CD4-positive, alpha-beta T cell treated with Interleukin-17A for 4 hours (primary cell): ENCODE data around the gene SEMA5A.

Experiments
- DNase-seq: peaks from one replicate; pipeline ENCODE4 v3.0.0-alpha.2; 2020; ENCODE audit warnings: mixed read lengths

SEMA5A gene

DNA sequence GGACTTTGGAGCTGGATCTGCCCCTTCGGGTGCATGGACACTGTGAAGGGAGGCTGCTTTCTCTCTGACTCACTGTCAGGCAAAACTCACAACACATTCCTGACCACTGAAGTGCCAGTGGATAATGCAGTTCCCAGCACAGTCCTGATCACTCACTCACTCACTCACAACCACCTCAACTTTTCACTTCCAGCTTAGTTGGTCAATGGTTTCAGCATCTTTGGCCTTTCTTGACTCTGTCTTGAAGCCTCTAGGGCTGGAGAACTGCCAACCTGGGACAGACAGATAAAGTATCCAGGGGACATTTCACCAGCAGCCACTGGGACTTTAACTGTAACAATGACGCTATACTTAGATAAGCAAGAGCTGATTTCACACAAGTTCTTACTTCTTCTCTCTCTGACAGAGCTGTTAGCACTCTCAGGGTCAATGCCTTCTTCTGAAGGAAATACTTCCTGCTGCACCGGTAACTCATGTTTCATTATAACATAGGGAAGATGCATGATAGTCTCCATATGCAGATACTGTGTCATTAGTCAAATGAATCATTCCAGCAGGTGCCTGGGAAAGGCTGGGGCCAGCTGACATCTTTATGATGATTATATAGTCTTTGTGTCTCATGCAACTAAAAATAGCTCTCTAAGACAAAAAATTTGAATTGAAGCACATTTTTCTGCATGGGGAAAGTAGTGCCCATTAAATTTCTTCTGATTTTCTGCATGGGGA is 499.0 kb downstream of the SEMA5A start:
- no peak for DNase-seq

DNA sequence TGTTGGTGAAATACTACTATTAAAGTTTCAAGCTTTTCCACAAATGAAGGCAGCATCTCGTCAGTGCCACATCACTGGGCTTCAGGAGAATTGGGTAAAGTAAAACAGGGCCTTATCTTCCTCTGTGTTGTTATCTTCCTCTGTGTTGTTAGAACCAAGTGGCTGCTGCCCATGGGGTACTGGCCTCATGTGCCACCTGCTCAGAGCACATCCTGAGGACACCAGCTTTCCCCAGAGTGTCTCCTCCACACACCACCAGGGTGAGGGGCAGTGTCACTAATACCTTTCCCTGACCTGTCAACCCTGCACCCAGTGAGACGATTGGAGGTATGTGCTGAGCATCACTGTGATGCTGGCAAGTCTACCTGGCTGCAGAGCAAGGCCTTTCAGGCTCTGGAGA is 499.9 kb downstream of the SEMA5A start:
- no peak for DNase-seq

DNA sequence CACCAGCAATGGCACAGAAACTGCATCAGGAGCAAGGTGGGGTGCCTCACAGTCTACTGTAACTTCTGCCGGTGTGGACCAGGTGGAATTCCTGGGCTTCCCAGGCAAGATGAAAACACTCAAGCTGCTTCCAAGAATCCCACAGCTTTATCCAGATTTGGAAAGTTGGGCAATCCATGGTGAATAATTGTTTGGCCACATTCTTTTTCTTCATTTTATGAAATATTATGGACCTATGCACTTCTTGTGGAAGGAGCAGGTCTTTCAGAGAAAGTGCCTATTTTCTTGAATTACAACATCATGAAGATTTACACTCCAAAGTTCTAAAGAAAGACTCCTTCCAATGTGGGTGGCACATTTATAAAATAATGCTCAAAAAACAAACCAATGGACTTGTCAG is 503.6 kb downstream of the SEMA5A start:
- no peak for DNase-seq

DNA sequence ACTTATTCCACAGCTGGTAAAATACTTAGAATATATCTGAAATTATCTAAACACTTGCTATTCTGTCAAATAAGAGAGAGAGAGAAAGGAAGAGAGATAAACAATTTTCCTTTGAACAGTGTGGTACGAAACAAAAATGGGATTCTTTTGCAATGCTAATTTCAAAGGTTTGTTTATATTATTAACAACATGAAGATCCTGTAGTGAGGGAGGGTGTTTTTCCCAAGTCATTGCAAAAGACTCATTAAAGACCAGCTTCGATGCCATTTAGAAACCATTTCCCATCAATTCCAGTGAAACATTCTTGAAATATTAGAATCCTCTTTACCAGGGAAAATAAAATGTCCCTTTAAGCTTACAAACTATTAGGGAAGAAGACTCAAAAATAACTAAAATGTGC is 505.4 kb downstream of the SEMA5A start:
- no peak for DNase-seq

DNA sequence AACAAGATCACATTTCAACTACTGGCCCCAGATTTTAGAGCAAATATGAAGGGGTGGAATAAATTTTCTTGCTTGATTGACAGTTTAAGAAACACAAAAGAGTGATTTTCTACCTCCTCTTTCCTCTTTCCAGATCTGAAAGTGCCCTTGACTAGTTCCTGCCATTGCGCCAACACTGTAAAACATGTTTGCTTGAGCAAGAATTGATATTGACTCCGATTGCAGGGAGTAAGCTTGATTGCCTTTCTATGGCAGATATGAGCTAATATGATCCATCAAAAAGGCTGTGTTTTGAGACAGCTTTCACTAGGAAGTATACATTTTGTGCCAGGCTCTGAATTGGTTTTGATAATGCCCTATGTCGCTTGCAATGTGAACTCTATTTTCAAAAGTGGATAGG is 508.8 kb downstream of the SEMA5A start:
- no peak for DNase-seq

DNA sequence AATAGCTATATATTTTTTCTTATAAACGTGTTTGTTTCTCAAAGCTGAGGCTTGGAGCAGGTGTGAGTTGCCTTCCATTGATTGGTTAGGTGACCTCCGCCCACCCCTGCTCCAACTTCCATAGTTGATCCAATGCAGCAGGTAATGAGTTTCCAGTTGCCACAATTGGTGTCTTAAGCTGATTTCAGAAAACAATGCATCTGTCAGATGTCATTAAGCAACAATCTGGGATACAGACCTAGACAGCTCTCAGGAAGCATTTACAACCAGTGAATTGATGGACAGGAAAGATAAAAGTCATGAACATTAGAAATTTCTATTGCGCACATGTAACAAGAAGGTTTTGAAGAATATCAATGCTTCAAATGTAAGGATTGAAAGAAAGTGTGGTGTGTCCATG is 510.5 kb downstream of the SEMA5A start:
- no peak for DNase-seq

DNA sequence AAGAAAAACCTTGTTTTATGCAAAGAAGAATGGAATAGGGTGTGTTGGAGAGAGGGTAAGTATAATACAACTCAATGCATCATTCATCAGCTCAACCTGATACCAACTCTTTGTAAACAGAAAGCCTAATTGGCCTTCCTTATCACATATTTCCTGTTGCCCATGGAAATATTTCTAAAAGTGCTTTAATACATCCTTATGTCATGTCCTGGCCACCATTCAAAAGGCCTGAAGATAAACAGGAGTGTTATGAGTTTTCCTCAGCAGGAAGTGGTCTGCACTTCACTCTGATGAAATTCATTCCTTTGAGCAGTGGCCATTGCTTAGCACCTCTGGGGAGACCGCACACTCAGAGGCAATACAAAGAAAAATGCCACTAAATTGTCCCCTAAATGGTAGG is 511.2 kb downstream of the SEMA5A start:
- no peak for DNase-seq

DNA sequence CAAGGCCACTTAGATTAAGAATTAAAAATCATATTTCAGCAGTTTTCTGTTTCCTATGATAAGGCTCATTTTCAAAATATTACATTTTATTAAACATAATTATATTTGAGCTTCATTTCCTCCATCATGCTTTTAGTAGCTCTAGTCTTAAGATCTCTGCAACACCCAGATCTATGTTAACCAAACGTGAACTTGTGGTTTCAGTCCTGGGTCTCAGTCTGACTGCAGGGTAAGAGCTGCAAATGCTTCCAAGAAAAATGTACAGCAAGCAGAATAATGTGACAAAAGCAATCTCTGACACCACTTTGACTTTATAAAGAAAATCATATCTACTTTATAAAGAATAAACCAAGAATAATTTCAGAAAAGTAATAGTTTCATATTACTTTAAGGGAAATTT is 512.4 kb downstream of the SEMA5A start:
- DNase-seq, result no peak

DNA sequence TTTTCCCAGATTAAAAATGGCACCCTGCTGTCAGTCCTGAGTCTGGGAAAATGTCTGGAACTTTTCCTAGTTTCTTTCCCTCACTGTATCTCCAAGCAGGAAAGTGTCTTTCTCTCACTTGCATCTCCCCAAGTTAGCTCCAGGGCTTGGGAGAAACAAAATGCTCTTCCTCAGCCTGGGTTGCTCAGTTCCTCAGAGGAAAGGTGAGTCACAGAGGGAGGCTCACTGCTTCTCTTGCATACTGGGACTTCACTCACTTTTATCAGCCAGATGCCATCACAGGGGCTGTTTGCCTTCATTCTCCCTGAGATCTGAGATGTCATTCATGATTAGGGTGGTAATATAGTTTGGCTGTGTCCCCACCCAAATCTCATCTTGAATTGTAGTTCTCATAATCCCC is 519.9 kb downstream of the SEMA5A start:
- DNase-seq, result no peak

DNA sequence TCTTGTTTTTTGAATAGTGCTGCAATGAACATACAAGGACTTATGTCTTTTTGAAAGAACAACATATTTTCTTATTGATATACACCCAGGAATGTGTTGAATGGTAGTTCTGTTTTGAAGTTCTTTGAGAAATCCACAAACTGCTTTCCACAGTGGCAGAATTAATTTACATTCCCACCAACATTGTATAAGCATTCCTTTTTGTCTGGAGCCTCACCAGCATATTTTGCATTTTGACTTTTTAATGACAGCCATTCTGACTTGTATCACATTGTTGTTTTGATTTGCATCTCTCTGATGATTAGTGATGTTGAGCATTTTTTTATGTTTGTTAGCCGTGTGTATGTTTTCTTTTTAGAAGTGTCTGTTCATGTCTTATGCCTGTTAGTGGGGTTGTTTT is 524.9 kb downstream of the SEMA5A start:
- no peak for DNase-seq

DNA sequence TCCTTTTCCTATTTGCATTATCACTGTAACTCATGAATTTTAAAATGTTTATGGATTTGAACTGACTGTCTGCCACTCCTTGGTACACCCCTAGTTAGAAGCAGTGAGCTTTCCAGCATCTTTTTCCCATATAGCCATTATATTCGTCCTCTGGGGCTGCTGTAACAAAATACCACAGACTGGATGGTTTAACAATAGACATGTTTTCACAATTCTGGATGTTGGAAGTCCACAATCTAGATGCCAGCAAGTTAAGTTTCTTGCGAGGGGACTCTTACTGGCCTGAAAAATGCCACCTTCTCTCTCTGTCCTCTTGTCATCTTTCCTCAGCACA is 530.0 kb downstream of the SEMA5A start:
- no peak for DNase-seq

DNA sequence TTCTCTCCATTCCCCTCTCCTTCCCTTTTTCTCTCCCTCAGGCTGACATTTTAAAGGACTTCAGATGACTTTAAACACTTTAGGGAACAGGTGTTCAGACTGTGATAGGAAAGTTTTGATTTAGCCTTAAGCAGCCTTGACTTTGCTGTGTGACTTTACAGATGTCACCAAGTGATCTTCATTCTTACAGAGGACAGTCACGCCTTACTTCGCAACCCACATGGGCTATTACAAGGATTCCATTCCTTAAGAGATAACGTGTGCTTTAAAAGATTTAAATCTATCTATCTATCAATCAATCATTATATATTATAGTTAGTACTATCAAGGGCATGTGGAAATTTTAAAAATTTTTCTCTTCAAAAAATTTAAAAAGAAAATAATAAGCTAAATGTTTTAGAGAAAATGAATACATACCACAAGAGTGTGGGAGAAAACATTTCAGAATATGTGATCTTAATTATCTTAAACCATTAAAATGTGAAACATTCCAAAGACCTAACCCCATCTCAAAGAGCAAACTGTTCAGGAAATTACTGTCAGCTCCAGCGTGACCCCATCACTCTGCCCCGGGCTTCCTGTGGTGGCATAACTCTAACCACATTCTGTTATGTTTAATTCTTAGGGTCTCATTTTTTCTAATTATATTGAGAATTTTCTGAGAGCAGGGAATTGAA is 530.5 kb downstream of the SEMA5A start:
- no peak for DNase-seq

DNA sequence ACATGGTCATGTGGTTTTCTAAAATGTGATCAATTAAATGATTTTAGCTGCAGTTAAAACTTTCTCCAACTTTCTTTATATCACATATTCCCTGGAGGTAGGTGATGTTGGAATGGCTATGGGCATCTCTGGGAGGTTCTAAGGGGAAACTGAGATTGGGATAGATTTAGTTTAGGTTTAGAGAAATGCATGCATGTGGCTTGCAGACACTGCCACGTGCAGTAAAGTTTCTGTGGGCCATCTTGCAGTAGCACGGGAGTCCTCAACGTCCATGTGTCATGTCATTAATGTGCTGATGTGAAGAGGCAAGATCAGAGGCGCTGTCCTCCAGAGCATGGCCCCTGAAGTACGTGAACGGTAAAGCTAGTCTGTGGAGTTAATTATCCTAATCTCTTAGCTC is 532.7 kb downstream of the SEMA5A start:
- DNase-seq, result no peak

DNA sequence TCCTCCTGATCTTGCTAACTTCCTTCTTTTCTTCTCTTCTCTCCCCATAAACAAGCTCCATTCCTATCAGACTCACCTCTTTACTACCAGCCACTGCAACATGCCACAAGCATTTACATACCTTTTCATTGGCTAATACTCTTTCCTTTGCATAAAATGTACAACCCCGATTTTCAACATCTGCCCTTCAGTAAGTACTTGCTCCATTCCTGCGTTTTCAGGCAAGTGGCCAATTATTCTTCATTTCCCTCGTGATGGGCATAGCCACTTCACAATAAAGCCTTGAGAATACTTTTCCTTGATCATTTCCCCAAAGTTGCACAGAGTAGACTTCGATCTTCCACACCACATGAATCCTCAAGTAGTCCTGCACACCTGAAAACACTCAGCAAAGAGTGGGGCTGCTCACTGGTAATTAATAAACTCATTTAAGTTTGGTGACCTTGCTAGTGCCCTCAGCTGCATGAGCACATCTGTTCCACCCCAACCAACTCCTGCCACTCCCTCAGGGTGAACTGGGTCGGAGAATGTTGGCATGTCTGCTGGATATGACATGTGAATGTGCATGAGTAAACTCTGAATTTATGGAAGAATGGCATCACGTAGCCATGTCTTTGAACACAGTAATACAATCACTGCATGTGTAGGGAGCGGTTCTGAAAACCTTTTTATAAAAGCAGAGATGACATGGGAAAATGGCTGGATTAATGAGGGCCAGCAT is 535.8 kb downstream of the SEMA5A start:
- no peak for DNase-seq

DNA sequence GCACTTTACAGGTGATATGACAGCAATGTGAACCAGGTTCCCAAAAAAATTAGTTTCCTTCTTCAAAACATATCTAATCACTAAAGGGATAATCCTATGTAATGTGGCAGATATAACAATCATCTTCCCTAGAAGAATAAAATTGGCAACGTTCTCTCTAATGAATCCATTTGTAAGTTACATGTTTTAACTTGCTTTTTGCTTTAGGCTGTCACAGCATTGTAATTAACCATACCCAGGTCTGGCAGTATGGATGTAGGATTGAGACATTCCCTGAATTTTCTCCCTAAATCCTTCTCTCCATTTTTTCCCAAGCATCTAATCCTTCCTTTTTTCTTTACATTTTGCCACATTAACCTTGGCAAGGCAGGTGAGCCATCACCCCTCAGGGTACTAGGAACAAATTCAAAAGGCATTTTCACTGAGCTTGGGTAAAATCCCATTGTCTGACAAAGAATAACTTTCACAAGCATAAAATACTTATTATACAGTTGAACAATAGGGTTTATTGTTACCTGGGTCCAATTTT is 548.3 kb downstream of the SEMA5A start:
- no peak for DNase-seq

DNA sequence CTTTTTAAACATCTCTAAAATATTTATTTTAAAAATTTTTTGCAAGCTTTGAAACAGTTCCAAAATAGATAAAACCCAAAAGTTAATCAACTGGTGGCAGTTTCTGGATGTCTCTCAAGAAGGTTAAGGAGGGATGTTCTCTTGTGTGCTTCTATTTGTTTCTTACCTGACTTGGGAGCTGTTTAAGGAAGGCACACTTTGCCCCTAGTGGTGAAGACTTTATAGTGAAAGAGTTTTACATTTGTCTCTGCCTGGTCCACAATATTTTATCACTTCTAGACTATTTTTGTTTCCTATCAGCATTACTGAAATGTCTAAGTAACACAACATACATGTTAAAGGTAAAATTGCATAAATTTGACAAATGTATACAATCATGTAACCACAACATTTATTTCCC is 552.8 kb downstream of the SEMA5A start:
- no peak for DNase-seq
